Measurements from ENCODE around the gene S100A16. TPM values are rescaled to one million over a fixed set of nuclear protein-coding genes. Genes with fewer than 3 reads are reported as not detected.

S100A16 gene
- polyA plus RNA-seq, 4 donors: 94.1 to 126 (median 109) TPM

DNA sequence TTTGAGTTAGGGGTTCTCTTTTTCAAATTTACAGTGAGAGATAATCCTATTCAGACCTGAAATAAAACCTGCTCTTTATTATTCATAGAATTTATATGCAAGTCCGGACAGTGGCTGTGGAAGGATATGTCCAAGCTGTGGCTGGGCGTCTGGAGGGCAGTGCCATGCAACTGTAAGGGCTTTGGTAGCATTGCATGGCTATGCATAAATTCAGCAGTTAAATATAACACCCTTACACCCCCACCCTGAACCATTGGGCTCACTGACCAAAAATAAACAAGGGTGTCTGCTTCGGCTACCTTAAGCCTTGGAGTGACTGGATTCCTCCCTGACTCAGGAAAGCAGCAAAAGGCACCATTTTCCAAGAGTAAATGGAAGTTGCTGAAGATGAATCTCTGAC is 26.3 kb upstream of the S100A16 start:
- DNase-seq (ENCODE audit: low read depth in 4 of 4, low spot score in 2 of 4): no peak

DNA sequence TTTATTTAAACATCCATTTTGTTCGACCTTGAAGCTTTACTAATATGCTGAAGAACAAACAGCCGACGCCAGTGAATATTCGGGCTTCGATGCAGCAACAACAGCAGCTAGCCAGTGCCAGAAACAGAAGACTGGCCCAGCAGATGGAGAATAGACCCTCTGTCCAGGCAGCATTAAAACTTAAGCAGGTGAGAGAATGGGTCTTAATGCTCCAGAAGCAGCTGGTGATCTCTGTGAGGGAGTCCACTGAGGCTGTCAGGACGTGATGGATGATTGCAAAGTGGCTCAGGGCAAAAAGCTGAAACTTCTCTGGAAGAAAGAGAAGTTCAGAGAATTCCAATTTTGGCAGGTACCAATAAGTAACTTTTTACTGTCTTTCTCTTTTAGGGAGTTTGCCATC is 25.3 kb upstream of the S100A16 start:
- DNase-seq (ENCODE audit: low read depth in 4 of 4, low spot score in 2 of 4): no peak

DNA sequence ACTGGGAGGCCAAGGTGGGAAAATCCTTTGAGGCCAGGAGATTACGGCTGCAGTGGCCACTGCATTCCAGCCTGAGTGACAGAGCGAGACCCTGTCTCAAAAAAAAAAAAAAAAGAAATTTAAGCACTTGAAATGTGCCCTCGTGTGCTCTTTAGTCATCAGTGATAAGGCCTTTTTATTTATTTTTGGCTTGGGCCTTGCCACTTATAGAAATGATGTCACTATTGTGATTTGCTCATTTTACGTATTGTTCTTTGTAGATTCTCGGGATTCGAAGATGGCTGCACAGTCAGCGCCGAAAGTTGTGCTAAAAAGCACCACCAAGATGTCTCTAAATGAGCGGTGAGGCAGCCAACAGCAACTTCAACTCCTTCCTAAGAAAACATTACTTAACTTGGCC is 23.4 kb upstream of the S100A16 start:
- no peak for DNase-seq (ENCODE audit: low read depth in 4 of 4, low spot score in 2 of 4)

DNA sequence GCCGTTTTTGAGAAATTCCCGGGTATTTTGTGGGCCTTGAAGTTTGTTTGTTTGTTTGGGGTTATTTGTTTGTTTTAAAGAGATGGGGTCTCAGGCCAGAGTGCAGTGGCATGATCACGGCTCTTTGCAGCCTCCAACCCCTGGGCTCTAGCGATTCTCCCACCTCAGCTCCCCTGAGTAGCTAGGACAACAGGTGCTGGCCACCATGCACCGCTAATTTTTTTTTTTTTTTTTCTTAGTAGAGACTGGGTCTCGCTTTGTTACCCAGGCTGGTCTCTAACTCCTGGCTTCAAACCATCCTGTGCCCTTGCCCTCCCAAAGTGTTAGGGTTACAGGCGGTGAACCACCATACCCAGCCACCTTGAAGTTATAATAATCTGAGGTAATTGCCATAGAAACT is 22.9 kb upstream of the S100A16 start:
- DNase-seq (ENCODE audit: low read depth in 4 of 4, low spot score in 2 of 4): no peak

DNA sequence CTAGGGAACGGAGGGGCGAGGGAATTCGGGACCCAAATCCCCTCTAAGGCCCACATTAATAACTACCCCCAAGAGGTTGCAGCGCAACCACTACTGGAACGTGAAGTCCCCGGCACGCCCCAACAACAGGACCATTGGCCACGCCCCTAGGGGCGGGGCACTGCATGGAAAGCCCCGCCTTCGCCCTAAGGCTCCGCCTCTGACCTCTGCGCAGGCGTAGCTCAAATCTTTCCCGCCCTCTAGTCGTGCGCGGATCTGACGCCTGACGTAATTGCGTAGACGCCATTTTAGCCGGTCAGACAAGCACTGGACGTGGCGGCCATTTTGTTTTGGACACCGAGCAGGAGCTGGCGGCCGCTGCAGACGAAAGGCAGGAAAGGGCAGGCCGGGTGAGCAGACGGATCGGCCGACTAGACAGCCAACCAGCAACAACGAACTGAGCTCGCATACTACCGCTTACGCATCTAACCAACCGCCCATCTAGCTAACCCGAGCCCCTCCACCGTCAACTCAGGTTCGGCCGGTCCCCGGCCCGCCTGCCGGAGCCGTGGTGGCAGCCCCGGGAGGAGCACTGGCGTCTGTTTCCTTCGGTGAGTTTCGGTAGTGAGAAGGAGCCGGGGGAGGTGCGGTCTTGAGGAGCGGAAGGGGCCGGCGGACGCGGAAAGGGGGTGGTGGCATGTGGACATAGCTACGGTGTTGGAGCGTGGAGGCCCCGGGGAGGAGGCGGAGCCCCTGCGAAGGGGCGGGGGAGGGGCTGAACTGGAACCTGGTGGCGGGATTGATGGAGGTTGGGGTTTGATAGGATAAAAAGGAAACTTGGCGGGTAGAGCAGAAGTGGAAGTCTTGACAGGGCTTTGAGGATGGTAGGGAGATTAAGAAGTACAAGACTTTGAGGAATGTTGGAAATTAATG is 21.1 kb upstream of the S100A16 start, which contains the start of gene CHTOP:
Gene CHTOP, plus strand, starts transcription at position 313 of the 912 bp plus-strand sequence. CDS start 2,523 bp downstream, outside the sequence.
- DNase-seq (ENCODE audit: low read depth in 4 of 4, low spot score in 2 of 4): peak; percentile 96 to 98 (median 96)

DNA sequence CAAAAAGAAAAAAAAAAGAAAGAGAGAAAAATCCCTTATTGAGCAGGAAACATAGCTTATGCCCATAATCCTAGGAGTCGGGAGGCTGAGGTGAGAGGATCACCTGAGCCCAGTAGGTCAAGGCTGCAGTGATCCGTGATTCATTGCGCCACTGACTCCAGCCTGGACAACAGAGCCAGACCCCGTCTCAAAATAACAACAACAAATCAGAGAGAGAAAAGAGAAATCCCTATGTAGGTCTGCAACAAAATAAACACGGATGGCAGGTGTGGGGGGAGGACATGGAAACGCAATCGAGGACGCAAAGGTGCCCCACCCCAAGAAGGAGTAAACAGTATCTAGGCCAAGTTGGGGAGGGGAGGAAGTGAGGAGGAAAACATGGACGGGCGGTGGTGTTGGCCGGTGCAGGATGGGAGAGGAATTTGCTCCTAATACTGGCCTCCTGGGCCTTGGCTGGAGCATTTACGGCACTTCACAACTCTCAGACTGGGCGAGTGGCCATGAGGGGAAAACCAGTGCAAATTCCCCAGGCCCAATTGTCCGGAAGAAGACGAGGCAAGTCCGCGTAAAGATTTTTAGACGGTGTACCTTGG is 20.3 kb upstream of the S100A16 start:
- no peak for DNase-seq (ENCODE audit: low read depth in 4 of 4, low spot score in 2 of 4)

DNA sequence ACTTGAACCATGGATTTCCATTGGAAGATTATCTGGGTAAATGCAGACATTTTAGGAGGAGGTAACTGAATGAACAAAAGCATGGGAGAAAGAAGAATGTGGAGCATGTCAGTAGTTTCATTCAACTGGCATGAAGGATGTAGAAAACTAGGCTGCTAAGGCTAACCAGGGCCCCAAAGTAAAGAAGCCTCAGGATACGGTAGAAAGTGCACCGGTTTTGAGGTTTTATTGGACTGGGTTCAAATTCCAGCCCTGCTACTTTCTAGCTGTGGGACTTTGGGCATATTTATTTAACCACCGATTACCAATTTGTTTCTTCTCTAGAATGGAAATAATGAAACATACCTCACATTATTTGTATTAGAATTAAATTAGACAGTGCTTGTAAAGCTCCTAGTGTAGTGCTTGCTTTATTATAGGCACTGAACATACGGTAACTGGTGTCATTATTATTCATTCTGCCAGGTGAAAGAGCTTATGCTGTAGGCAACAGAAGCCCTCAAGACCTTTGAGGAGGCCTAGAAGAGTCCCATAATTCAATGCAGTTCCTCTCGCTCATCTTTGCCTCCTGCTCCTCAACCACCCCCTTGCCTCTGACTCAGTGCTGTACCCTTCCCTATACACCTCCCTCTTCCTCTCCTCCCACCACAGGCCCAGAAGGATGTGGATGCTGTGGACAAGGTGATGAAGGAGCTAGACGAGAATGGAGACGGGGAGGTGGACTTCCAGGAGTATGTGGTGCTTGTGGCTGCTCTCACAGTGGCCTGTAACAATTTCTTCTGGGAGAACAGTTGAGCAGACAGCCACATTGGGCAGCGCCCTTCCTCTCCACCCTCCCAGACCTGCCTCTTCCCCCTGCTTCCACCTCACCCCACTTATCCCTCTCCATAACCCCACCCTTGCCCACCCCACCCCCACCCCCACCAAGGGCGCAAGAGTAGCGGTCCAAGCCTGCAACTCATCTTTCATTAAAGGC is 18.4 kb upstream of the S100A16 start:
- no peak for DNase-seq (ENCODE audit: low read depth in 4 of 4, low spot score in 2 of 4)

DNA sequence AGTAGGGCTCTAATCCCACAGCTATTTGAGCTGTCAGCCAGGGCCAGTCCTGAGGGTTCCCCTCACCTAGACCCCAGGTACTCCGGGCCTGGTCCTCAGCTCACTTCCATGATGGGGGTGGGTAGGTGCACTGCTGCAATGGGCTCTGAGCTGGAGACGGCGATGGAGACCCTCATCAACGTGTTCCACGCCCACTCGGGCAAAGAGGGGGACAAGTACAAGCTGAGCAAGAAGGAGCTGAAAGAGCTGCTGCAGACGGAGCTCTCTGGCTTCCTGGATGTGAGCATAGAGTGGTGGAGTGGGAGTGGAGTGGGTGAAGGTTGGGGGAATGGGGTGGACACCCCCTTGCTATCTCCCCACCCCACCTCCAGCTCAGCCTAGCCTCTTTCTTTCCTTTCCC is 17.4 kb upstream of the S100A16 start:
- no peak for DNase-seq (ENCODE audit: low read depth in 4 of 4, low spot score in 2 of 4)

DNA sequence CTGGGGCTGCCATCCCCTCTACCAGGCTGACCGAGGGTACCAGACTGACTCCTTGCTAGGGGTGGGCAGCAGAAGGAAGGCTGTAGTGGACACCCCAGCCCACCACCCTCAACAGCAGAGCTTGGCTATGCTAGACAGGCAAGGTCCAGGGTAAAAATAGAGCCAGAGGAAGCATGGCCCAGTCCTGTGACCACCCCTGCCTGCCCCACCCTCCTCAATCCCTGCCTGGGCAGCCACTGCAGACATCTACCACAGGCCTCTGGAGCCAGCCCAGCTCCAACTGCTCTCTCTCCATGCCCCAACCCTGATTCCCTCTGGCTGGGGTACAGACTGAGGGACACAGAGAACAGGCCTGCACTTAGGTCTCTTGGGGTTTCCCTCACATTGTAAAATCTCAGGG is 17.0 kb upstream of the S100A16 start:
- DNase-seq (ENCODE audit: low read depth in 4 of 4, low spot score in 2 of 4): no peak

DNA sequence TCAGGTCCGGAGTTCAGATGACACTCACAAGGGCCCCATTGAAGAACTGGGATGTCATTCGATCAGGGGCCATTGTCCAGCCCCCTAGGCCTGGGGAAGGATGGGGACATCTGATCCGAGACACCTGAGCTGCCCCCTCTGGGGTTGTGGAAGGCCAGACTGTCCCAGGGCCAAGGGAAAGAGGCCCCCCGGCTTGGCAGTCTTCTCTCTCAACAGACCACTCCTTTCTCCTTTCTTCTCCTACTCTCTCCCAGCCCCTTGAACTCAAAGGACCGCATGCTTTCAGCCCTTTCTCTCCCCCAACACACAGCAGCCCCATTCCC is 16.4 kb upstream of the S100A16 start:
- no peak for DNase-seq (ENCODE audit: low read depth in 4 of 4, low spot score in 2 of 4)

DNA sequence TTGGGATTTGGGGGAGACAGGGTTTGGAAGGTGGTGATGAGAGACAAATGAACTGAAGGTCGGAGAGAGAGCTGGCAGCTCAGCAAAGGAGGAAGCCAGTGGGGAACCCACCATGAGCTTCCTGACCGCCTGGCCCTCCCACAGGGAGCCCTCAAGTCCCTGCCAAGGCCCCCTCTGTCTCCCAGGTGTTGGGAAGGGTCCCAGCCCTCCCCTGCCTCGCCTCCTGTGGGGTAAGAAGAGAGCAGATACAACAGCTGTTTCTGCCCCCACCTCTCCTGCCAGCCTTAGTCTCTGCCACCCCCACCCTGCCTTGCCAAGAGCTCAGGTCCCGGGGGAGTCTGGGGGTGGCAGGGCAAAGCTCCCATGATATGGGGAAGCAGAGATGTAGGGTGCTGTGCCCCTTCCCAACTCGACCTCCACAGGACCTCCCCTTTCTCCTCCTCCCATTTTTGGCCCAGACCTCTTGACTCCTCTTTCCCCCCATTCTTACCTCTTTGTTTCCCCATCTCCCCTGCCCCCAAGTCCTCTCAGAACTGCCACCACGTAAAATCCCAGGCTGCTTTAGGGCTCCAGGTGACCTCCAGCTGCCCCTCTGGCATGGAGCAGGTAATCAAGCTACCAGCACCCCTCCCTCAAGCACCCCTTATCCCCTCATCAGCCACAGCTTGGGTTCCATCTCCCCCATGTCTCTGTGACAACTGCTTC is 15.9 kb upstream of the S100A16 start:
- no peak for DNase-seq (ENCODE audit: low read depth in 4 of 4, low spot score in 2 of 4)

DNA sequence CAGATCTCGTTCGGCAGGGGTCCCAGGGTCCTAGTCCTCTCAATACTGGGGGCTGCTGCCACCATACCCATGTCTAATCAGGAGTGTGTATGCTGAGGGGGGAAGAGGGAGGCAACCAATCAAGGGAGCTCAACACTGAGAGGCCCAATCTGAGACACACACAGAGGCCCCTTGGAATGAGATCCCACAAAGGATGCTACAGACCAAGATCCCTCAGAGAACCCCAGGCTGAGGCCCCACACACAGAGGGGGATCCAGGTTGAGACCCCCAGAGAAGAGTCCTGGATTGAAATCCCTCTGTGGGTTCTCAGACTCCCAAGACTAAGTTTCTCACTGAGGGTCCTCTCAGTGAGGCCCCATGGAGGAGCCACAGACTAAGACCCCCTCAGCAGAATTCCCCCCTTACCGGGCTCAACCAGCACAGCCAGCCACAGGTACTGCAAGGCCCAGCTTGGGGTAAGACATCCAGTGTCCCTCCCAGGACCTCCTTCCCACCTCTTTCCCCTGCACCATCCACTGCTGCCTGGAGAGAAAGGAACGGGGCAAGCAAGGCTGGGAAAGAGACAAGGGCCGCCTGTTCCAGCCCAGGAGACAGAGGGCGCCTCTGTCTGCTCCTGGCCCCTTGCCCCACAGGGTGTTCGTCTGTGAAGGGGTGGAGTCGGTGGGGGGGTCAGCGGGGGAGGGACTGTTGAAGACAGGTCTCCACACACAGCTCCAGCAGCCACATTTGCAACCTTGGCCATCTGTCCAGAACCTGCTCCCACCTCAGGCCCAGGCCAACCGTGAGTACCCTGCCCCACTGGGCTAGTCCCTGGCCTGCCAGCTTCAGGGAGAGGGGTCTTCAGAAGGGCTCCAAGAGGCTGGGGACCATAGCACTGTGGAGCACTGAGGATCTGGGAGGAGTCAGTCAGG is 15.0 kb upstream of the S100A16 start, which contains the start of gene S100A1:
Gene S100A1, plus strand, starts transcription at position 720 of the 912 bp plus-strand sequence. CDS start 2,088 bp downstream, outside the sequence.
- no peak for DNase-seq (ENCODE audit: low read depth in 4 of 4, low spot score in 2 of 4)

DNA sequence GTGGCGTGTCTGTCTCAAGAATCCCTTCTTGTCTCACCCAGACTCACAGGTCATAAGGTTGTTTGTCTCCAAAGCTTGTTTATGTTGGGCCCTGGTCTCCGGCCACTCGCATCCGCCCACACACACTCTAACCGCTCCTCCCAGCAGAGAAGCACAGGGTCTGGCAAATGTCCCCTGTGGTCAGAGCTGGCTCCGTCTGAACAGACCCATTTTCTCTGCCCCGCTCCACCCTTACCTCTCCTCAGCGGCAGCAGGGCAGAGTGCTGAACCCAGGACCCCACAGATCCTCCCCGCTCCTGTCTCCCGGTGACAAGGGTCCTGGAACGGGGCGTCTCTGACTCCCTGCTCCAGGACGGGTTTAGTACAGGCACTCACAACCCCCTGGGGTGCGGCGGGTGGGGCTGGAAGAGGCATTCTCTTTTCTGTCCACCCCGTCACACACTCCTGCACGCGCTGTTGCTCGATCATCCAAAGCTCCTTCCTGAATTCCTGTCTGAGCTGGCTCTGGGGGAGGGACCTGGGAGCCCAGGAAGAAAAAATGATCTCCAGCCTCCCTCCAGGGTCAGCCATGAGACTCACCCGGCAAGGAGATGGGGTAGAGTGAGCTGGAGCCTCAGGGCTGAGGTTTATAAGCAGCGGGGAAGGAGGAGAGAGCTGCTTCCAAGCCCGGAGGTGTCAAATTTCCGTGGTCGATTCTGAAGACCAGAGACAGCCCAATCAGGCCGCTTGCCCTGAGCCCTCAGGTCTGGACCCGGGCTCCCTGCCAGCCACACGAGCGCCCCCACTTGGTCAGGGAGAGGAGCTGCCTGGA is 14.2 kb upstream of the S100A16 start, which contains the start of gene S100A13:
Gene S100A13, minus strand, starts transcription at position 602 of the 811 bp plus-strand sequence. CDS start 1,033 bp downstream, outside the sequence.
- peak in 2 of 4 donors; percentile 74 to 83 for DNase-seq (ENCODE audit: low read depth in 4 of 4, low spot score in 2 of 4)

DNA sequence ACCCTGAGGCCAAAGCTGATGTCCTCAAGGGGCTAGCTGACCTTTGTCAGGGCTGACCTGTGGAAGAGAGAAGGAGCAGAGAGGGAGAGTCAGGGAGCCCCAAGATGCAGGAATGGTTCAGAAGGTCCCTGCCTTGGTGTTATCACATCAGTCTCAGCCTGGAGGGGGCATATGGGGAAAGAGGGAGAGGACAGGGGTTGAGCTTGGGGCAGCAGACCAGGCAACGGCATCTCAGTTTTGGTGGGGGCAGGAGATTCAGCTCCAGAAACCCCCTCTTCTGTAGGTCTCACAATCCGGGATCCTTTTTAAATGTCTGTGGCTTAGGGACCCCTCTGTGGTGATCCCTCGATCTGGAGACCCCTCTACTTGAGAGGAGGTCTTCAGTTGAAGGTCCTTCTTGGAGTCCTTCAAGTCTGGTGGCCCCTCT is 13.6 kb upstream of the S100A16 start:
- DNase-seq (ENCODE audit: low read depth in 4 of 4, low spot score in 2 of 4): no peak

DNA sequence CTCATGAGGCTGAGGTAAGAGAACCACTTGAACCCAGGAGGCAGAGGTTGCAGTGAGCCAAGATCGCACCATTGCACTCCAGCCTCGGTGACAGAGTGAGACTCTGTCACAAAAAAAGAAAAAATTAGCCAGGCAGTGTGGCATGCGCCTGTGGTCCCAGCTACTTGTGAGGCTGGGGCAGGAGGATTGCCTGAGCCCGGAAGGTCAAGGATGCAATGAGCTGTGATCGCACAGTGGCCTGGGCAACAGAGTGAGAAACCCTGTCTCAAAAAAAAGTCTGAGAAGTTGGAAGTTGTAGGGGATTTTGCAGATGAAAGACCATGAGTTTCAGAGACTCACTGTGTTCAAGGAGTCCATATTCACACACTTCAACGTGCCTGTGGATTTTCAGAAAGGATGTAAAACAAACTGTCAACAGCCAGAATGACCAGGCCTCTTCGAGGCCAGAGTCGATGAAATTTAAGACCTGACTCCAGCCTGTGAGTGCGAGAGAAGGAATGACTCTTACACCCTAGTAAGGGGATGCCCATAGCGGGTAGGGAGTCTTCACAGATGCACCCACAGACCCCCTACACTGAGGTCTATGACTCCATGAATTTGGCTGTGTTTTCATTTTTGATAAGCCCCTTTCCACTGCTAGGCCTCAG is 12.2 kb upstream of the S100A16 start:
- no peak for DNase-seq (ENCODE audit: low read depth in 4 of 4, low spot score in 2 of 4)

DNA sequence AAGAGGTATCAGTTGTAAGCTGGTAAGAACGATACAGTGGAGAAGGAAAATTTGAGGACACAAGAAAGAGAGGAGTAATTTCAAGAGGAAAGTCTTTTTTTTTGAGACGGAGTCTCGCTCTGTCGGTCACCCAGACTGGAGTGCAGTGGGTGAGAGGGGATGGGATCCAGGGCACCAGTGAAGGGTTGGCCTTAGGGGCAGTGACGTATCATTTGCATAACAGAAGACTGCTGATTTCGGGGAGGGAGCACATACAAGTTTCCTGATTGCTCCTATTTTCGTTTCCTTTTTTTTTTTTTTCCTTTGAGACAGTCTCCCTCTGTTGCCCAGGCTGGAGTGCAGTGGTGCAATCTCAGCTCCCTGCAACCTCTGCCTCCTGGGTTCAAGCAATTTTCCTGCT is 10.2 kb upstream of the S100A16 start:
- no peak for DNase-seq (ENCODE audit: low read depth in 4 of 4, low spot score in 2 of 4)

DNA sequence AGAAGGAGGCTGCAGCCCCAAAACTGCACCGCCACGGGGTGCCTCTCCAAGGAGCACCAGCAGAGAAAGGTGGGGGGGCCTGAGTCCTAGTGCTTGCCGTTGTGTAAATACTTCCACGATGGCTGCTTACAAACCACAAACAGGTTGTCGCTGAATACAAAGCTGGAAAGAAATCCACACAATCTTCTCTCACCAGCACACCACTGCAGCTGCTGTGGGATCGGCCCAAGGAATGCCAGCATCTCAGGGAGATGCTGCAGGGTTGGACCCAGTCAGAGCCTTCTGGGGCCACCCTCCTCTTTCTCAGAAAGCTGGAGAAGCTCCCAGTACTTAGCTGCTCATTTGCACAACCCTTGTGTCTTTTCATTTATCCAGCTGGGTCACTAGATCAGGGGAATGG is 6.2 kb upstream of the S100A16 start:
- no peak for DNase-seq (ENCODE audit: low read depth in 4 of 4, low spot score in 2 of 4)

DNA sequence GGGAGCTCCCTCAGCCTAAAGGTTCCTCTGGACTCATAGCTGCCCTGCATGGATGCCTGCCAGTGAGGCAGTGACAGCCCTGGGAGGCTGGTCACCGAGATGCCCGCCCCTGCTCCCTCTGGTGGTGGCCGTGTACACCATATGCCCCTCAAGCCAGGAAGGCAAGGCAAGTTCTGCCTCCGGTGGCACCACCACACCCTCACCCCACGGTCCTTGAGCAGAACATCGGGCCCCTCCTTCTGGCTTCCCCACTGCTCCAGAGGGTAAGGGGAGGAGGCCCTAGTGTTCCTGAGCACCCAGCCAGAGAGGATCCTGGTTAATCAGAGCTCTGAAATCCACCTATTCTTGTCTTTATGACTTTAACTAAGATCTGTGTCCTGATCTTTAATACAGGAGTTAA is 4.7 kb upstream of the S100A16 start:
- DNase-seq (ENCODE audit: low read depth in 4 of 4, low spot score in 2 of 4): no peak
